Measurements from ENCODE around the gene DAZAP1.
"Not testable (repeated sequence)": the region's sequence is repeated elsewhere in the genome, so short reads cannot be mapped to it uniquely, and the experiment has no call there.

DAZAP1 gene

GRCh38 chr19:1426736-1427135, 19.4 kb downstream of the DAZAP1 start:
- DNase-seq: no peak

DNA sequence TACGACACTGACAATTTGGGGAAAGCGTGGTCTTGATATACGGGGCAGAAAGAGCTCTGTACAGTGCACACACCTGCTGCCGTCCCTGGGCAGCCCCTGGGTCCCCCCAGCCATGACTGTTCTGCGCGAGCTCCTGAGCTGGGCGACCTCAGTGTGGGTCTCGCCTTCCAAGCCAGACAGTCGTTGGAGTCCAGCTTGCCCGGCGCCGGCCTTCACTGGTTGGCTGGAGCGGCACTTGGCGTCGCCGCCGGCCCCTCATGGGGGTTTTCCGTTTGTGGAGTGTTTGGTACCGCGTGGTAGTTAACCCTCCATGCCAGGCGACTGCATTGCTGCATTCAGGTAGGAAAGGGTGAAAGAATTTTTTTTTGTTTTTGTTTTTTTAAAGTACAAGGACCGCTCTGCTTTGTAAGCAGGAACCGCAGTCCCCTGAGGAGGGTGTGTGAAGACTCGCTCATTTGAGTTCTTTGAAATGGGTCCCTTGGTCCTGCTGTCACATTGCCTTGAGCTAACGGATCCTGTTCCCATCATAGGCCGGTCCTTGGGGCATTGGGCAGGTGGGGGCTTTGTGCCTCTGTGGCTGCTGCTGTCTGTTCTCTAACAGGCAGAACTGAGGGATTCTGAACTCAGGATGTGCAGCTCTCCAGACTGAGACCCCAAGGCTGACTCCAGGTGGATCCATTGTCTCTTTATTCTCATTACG, 20.0 kb downstream of the DAZAP1 start:
- no peak for DNase-seq

GRCh38 chr19:1428738-1429391, 21.5 kb downstream of the DAZAP1 start:
- no peak for DNase-seq

DNA sequence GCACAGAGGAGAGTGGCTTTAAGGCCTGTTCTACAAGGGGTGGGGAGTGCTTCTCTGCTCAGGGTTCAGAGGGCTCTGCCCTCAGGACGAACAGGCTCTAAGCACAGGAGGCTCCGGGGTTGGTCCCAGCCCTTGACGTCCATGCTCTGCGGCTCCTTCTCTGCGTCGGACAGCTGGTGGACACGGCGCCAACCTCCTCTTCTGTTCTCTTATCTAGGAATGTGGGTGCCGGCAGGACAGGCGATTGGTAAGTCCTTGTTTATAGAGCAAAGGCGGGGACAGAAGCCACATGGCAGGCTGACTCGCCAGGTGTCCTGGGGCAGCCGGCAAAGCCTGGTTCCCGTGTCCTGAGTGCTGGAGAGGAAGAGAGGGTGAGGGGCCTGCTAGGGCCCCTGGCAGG, 22.4 kb downstream of the DAZAP1 start:
- DNase-seq: no peak

- no peak for DNase-seq
Measured at GRCh38 chr19:1430246-1430645, 22.9 kb downstream of the DAZAP1 start.

- DNase-seq: no peak
Measured at GRCh38 chr19:1431759-1432506, 24.5 kb downstream of the DAZAP1 start.

- DNase-seq: no peak
Measured at GRCh38 chr19:1432507-1432887, 25.1 kb downstream of the DAZAP1 start.

GRCh38 chr19:1433119-1434039, 26.0 kb downstream of the DAZAP1 start:
- DNase-seq: no peak

DNA sequence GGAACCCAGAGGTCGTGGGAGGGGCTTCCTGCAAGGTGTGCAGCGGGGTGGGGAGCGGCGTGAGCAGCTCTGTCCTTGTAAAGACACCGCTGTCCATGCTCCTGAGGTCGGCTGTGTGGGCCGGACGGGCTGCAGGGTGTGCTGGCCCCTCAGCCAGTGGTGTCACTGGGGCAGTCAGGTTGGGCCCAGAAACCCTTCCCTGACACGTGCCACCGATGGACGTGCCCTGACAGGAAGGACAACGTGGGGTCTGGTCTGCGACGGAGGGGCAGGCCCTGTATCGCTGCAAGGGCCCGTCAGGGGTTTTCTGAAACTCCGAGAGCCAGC, 26.6 kb downstream of the DAZAP1 start:
- no peak for DNase-seq

GRCh38 chr19:1434577-1435060, 27.2 kb downstream of the DAZAP1 start:
- no peak for DNase-seq

GRCh38 chr19:1435378-1435989, 28.1 kb downstream of the DAZAP1 start:
- DNase-seq: no peak

DNA sequence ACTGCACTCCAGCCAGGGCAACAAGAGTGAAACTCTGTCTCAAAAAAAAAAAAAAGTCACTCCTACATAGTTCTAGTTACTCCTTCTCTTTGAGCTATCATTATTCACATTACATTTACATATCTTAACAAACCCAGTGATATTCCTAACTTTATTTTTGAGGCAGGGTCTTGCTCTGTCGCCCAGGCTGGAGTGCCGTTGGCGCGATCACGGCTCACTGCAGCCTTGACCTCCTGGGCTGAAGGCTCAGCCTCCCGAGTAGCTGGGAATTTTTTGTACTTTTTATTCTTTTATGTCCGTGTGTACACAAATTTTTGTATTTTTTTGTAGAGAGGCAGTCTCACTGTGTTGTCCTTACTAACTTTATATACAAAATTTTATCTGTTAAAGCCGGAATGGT, 30.2 kb downstream of the DAZAP1 start:
- DNase-seq: no peak

GRCh38 chr19:1438035-1438932, 30.9 kb downstream of the DAZAP1 start, which contains the start of gene RPS15:
RPS15 (plus strand) TSS chr19:1438396; CDS start chr19:1438426, 30 bp downstream.
- DNase-seq: peak; percentile 96

GRCh38 chr19:1438933-1439354, 31.6 kb downstream of the DAZAP1 start:
- DNase-seq: no peak

GRCh38 chr19:1439525-1440417, 32.4 kb downstream of the DAZAP1 start:
- DNase-seq: not testable (repeated sequence)

- DNase-seq: no peak
Measured at GRCh38 chr19:1440418-1440801, 33.0 kb downstream of the DAZAP1 start.

GRCh38 chr19:1441022-1441426, 33.6 kb downstream of the DAZAP1 start:
- no peak for DNase-seq

GRCh38 chr19:1441677-1442438, 34.5 kb downstream of the DAZAP1 start:
- DNase-seq: no peak

All from right hindlimb (tissue), 1 donor.